Liver (tissue), 9 donors: ENCODE results near the gene DOK6. TPM values are rescaled to one million over a fixed set of nuclear protein-coding genes. Genes with fewer than 3 reads are reported as not detected.

Experiments
- DNase-seq: peaks from one replicate; pipeline ENCODE4 v3.0.0-alpha.2; 2017; ENCODE audit warnings: low spot score
- H3K27ac ChIP-seq, 2 donors: one replicate each; pipeline ENCODE4 v1.7.0; 2013; ENCODE audit warnings: inconsistent platforms in 2 of 2, low read length in 2 of 2, control low read depth in 1 of 2, low read depth in 1 of 2, mild to moderate bottlenecking in 1 of 2
- H3K27me3 ChIP-seq, 4 donors: one replicate each; pipeline versions ENCODE4 v1.6.1 to v1.7.0; 2013; ENCODE audit warnings: low read length in 3 of 4, inconsistent platforms in 1 of 4, mild to moderate bottlenecking in 1 of 4, moderate library complexity in 1 of 4; ENCODE audit not compliant: control insufficient read depth in 4 of 4, insufficient read depth in 4 of 4
- H3K36me3 ChIP-seq, 4 donors: one replicate each; pipeline versions ENCODE4 v1.6.1 to v1.7.0; 2013; ENCODE audit warnings: low read length in 3 of 4, mild to moderate bottlenecking in 3 of 4, low read depth in 1 of 4, moderate library complexity in 1 of 4; ENCODE audit not compliant: control insufficient read depth in 4 of 4, insufficient read depth in 3 of 4
- H3K4me1 ChIP-seq, 4 donors: one replicate each; pipeline versions ENCODE4 v1.6.1 to v1.7.0; 2013; ENCODE audit warnings: low read length in 3 of 4, mild to moderate bottlenecking in 3 of 4, moderate library complexity in 1 of 4; ENCODE audit not compliant: control insufficient read depth in 4 of 4, insufficient read depth in 4 of 4
- H3K4me3 ChIP-seq, 3 donors: one replicate each; pipeline versions ENCODE4 v1.6.1 to v1.7.0; 2013; ENCODE audit warnings: low read length in 3 of 3, control low read depth in 1 of 3, low read depth in 1 of 3, mild to moderate bottlenecking in 1 of 3
- H3K9ac ChIP-seq, 2 donors: one replicate each; pipeline ENCODE4 v1.7.0; 2013; ENCODE audit warnings: low read length in 2 of 2, mild to moderate bottlenecking in 2 of 2, moderate library complexity in 2 of 2, control low read depth in 1 of 2, low read depth in 1 of 2
- H3K9me3 ChIP-seq, 4 donors: one replicate each; pipeline versions ENCODE4 v1.6.1 to v1.7.0; 2013; ENCODE audit warnings: low read length in 3 of 4; ENCODE audit not compliant: control insufficient read depth in 4 of 4
- EGR1 ChIP-seq, 2 donors: IDR thresholded peaks; 2 replicates each; pipeline ENCODE4 v1.6.1; 2016 to 2018; ENCODE audit warnings: antibody characterized with exemption in 2 of 2, low read depth in 2 of 2
- FOXA1 ChIP-seq: IDR thresholded peaks from 2 replicates; pipeline ENCODE4 v1.6.1; 2016; ENCODE audit warnings: antibody characterized with exemption
- FOXA2 ChIP-seq: IDR thresholded peaks from 2 replicates; pipeline ENCODE4 v1.6.1; 2016; ENCODE audit warnings: antibody characterized with exemption
- GABPA ChIP-seq, 2 donors: IDR thresholded peaks in 1 of 2; conservative IDR thresholded peaks in 1 of 2; 2 replicates each; pipeline ENCODE4 v1.6.1; 2016; ENCODE audit warnings: antibody characterized with exemption in 2 of 2, mild to moderate bottlenecking in 1 of 2, moderate library complexity in 1 of 2
- HNF4A ChIP-seq, 2 donors: conservative IDR thresholded peaks; 2 replicates each; pipeline ENCODE4 v1.6.1; 2016; ENCODE audit warnings: antibody characterized with exemption in 2 of 2, mild to moderate bottlenecking in 2 of 2
- HNF4G ChIP-seq: IDR thresholded peaks from 2 replicates; pipeline ENCODE4 v1.6.1; 2016; ENCODE audit warnings: antibody characterized with exemption
- JUND ChIP-seq, 2 donors: IDR thresholded peaks; 2 replicates each; pipeline ENCODE4 v1.6.1; 2016; ENCODE audit warnings: antibody characterized with exemption in 2 of 2
- NR2F2 ChIP-seq: IDR thresholded peaks from 2 replicates; pipeline ENCODE4 v1.6.1; 2016; ENCODE audit warnings: antibody characterized with exemption
- RAD21 ChIP-seq, 2 donors: IDR thresholded peaks; 2 replicates each; pipeline ENCODE4 v1.6.1; 2016; ENCODE audit warnings: antibody characterized with exemption in 2 of 2, mild to moderate bottlenecking in 2 of 2
- RXRA ChIP-seq, 2 donors: IDR thresholded peaks; 2 replicates each; pipeline ENCODE4 v1.6.1; 2017 to 2018; ENCODE audit warnings: antibody characterized with exemption in 2 of 2, mild to moderate bottlenecking in 1 of 2
- SP1 ChIP-seq: IDR thresholded peaks from 2 replicates; pipeline ENCODE4 v1.6.1; 2018; ENCODE audit warnings: antibody characterized with exemption, mild to moderate bottlenecking
- TAF1 ChIP-seq: conservative IDR thresholded peaks from 2 replicates; pipeline ENCODE4 v1.6.1; 2016; ENCODE audit warnings: antibody characterized with exemption, mild to moderate bottlenecking
- YY1 ChIP-seq: IDR thresholded peaks from 2 replicates; pipeline ENCODE4 v1.6.1; 2016; ENCODE audit warnings: antibody characterized with exemption, mild to moderate bottlenecking
- WGBS: extraction: QIAGEN DNeasy Blood & Tissue Kit; methylation state at CpG from one replicate; pipeline ENCODE4 v1.1.7; 2013; 5-methylcytosine and 5-hydroxymethylcytosine counted together
- polyA plus RNA-seq, 2 donors: library from polyadenylated mRNA; stranded (reverse) in 1 of 2; unstranded in 1 of 2; fragments of 200-250 nt in 1 of 2; fragments of >200 nt in 1 of 2; fragmentation: Nextera tagmentation in 1 of 2; extraction: Ambion mirVana in 1 of 2; gene quantifications; one replicate each; pipeline versions ENCODE4 v1.2.1 to v1.2.3, GENCODE V29; 2013 to 2015
- total RNA-seq, 2 donors: library from RNA; depleted of rRNA; stranded (reverse); fragments of >200 nt; gene quantifications; one replicate each; pipeline ENCODE4 v1.2.3, GENCODE V29; 2014
- TF ChIP-seq, protein P1 (sequence below): IDR thresholded peaks from 2 replicates; pipeline ENCODE4 v1.6.1; 2016; ENCODE audit warnings: antibody characterized with exemption
- TF ChIP-seq, protein P2 (sequence below): IDR thresholded peaks from 2 replicates; pipeline ENCODE4 v1.6.1; 2016; ENCODE audit warnings: antibody characterized with exemption
- TF ChIP-seq, protein P3 (sequence below): fragments of 150-350 bp; IDR thresholded peaks from 2 replicates; pipeline ENCODE4 v1.5.1; 2017; ENCODE audit warnings: improper control_type of control experiment, low read depth, low read length; ENCODE audit not compliant: missing input control
- TF ChIP-seq, protein P4 (sequence below): IDR thresholded peaks from 2 replicates; pipeline ENCODE4 v1.6.1; 2016; ENCODE audit warnings: antibody characterized with exemption
- TF ChIP-seq, protein P5 (sequence below): IDR thresholded peaks from 2 replicates; pipeline ENCODE4 v1.6.1; 2016; ENCODE audit warnings: antibody characterized with exemption, mild to moderate bottlenecking
- donor health status: healthy.
- donor health status: healthy.
- donor health status: healthy.
- donor health status: healthy.
- donor health status: healthy.

DOK6 gene
- total and polyA plus RNA-seq, 4 donors = 0.08 to 1.1 (median 0.67) TPM

DNA sequence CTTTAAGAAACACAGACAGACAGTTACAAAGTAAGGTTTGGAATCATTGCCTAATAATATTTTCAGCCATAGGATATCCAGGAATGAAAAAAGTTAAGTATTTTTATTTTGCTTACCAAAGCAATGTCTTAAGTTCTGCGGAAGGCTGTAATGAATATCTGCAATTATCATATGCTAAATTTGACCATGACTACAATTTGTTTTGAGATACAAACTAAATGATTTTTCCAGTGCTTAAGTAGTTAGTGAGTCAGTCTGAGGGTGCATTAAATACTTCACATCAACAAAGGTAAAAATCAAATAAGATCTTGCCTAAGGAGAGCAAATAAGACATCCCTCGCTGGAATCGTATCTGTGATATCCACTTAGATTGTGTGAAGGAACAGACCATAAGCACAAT, 297.0 kb downstream of the DOK6 start:
- H3K27ac ChIP-seq = no peak overlapping the region
- H3K4me3 ChIP-seq = no peak overlapping the region
- H3K4me1 ChIP-seq = no peaks in the 10 kb centered on the region
- no peak for DNase-seq
- TF ChIP-seq GABPA (IDR thresholded peaks at IDR 0.05 in 1 of 2, conservative IDR thresholded peaks at IDR 0.05 in 1 of 2) (no peak), FOXA2 (no peak), TAF1 (no peak), HNF4G (no peak), EGR1 (IDR thresholded peaks at IDR 0.05; ENCODE audit: low read depth in 2 of 2) (no peak), YY1 (no peak), HNF4A (conservative IDR thresholded peaks at IDR 0.05) (no peak), NR2F2 (no peak), FOXA1 (no peak), RXRA (IDR thresholded peaks at IDR 0.05) (no peak), JUND (IDR thresholded peaks at IDR 0.05) (no peak), RAD21 (IDR thresholded peaks at IDR 0.05) (no peak), SP1 (no peak)
- TF ChIP-seq, protein P1, sequence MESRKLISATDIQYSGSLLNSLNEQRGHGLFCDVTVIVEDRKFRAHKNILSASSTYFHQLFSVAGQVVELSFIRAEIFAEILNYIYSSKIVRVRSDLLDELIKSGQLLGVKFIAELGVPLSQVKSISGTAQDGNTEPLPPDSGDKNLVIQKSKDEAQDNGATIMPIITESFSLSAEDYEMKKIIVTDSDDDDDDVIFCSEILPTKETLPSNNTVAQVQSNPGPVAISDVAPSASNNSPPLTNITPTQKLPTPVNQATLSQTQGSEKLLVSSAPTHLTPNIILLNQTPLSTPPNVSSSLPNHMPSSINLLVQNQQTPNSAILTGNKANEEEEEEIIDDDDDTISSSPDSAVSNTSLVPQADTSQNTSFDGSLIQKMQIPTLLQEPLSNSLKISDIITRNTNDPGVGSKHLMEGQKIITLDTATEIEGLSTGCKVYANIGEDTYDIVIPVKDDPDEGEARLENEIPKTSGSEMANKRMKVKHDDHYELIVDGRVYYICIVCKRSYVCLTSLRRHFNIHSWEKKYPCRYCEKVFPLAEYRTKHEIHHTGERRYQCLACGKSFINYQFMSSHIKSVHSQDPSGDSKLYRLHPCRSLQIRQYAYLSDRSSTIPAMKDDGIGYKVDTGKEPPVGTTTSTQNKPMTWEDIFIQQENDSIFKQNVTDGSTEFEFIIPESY = no peak
- TF ChIP-seq, protein P2, sequence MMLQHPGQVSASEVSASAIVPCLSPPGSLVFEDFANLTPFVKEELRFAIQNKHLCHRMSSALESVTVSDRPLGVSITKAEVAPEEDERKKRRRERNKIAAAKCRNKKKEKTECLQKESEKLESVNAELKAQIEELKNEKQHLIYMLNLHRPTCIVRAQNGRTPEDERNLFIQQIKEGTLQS = no peak
- TF ChIP-seq, protein P3, sequence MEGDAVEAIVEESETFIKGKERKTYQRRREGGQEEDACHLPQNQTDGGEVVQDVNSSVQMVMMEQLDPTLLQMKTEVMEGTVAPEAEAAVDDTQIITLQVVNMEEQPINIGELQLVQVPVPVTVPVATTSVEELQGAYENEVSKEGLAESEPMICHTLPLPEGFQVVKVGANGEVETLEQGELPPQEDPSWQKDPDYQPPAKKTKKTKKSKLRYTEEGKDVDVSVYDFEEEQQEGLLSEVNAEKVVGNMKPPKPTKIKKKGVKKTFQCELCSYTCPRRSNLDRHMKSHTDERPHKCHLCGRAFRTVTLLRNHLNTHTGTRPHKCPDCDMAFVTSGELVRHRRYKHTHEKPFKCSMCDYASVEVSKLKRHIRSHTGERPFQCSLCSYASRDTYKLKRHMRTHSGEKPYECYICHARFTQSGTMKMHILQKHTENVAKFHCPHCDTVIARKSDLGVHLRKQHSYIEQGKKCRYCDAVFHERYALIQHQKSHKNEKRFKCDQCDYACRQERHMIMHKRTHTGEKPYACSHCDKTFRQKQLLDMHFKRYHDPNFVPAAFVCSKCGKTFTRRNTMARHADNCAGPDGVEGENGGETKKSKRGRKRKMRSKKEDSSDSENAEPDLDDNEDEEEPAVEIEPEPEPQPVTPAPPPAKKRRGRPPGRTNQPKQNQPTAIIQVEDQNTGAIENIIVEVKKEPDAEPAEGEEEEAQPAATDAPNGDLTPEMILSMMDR = no peak
- TF ChIP-seq, protein P4, sequence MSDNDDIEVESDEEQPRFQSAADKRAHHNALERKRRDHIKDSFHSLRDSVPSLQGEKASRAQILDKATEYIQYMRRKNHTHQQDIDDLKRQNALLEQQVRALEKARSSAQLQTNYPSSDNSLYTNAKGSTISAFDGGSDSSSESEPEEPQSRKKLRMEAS = no peak
- TF ChIP-seq, protein P5, sequence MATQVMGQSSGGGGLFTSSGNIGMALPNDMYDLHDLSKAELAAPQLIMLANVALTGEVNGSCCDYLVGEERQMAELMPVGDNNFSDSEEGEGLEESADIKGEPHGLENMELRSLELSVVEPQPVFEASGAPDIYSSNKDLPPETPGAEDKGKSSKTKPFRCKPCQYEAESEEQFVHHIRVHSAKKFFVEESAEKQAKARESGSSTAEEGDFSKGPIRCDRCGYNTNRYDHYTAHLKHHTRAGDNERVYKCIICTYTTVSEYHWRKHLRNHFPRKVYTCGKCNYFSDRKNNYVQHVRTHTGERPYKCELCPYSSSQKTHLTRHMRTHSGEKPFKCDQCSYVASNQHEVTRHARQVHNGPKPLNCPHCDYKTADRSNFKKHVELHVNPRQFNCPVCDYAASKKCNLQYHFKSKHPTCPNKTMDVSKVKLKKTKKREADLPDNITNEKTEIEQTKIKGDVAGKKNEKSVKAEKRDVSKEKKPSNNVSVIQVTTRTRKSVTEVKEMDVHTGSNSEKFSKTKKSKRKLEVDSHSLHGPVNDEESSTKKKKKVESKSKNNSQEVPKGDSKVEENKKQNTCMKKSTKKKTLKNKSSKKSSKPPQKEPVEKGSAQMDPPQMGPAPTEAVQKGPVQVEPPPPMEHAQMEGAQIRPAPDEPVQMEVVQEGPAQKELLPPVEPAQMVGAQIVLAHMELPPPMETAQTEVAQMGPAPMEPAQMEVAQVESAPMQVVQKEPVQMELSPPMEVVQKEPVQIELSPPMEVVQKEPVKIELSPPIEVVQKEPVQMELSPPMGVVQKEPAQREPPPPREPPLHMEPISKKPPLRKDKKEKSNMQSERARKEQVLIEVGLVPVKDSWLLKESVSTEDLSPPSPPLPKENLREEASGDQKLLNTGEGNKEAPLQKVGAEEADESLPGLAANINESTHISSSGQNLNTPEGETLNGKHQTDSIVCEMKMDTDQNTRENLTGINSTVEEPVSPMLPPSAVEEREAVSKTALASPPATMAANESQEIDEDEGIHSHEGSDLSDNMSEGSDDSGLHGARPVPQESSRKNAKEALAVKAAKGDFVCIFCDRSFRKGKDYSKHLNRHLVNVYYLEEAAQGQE = no peak
- 92% methylated on average over 3 of the region's 3 CpGs for WGBS
- no peaks in the 10 kb centered on the region for H3K36me3 ChIP-seq
- no peak overlapping the region for H3K9ac ChIP-seq
- no peaks in the 10 kb centered on the region for H3K27me3 ChIP-seq
- no peaks in the 10 kb centered on the region for H3K9me3 ChIP-seq
